HL-60 (cell line): ENCODE results near the gene CCPG1.
A peak's percentile ranks its signal among the peaks of the same experiment; 100 is the strongest.

Source experiments
- DNase-seq, 2 experiments: peaks; one replicate each; pipeline ENCODE4 v3.0.0-alpha.2; 2010 to 2020; ENCODE audit warnings: low read depth in 1 of 2, low spot score in 1 of 2
- H3K27ac ChIP-seq: fragments of 250-450 bp; sonication (Bioruptor Pico); replicated peaks from 2 replicates; pipeline ENCODE4 v1.5.1; 2020; ENCODE audit warnings: mild to moderate bottlenecking, moderate library complexity
- H3K27me3 ChIP-seq: fragments of 250-450 bp; sonication (Bioruptor Pico); 2 replicates; pipeline ENCODE4 v1.5.1; 2021; ENCODE audit warnings: mild to moderate bottlenecking, moderate library complexity; ENCODE audit not compliant: insufficient read depth, poor library complexity, severe bottlenecking
- H3K4me3 ChIP-seq: replicated peaks from 2 replicates; pipeline ENCODE4 v1.5.1; 2011; ENCODE audit warnings: mild to moderate bottlenecking, control low read depth, low read length; ENCODE audit not compliant: insufficient read depth
- GABPA ChIP-seq: IDR thresholded peaks from 2 replicates; pipeline ENCODE4 v1.6.1; 2012; ENCODE audit warnings: low read depth
- POLR2AphosphoS5 ChIP-seq: IDR thresholded peaks from 2 replicates; pipeline ENCODE4 v1.6.1; 2012; ENCODE audit warnings: low read depth
- REST ChIP-seq: IDR thresholded peaks from 2 replicates; pipeline ENCODE4 v1.6.1; 2012; ENCODE audit warnings: low read depth; ENCODE audit not compliant: insufficient replicate concordance
- SPI1 ChIP-seq: IDR thresholded peaks from 2 replicates; pipeline ENCODE4 v1.6.1; 2012; ENCODE audit warnings: low read depth, mild to moderate bottlenecking, borderline replicate concordance
- TF ChIP-seq, protein P1 (sequence below): IDR thresholded peaks from one replicate; pipeline ENCODE4 v1.5.1; 2011; ENCODE audit warnings: low read length, control low read depth, inconsistent platforms; ENCODE audit not compliant: insufficient read depth

The CCPG1 gene

GRCh38 chr15:55334997-55335396, 73.2 kb downstream of the CCPG1 start:
- no peak overlapping the region for H3K4me3 ChIP-seq
- TF ChIP-seq POLR2AphosphoS5 (no peak), REST (no peak), SPI1 (no peak), GABPA (no peak)
- TF ChIP-seq, protein P1, sequence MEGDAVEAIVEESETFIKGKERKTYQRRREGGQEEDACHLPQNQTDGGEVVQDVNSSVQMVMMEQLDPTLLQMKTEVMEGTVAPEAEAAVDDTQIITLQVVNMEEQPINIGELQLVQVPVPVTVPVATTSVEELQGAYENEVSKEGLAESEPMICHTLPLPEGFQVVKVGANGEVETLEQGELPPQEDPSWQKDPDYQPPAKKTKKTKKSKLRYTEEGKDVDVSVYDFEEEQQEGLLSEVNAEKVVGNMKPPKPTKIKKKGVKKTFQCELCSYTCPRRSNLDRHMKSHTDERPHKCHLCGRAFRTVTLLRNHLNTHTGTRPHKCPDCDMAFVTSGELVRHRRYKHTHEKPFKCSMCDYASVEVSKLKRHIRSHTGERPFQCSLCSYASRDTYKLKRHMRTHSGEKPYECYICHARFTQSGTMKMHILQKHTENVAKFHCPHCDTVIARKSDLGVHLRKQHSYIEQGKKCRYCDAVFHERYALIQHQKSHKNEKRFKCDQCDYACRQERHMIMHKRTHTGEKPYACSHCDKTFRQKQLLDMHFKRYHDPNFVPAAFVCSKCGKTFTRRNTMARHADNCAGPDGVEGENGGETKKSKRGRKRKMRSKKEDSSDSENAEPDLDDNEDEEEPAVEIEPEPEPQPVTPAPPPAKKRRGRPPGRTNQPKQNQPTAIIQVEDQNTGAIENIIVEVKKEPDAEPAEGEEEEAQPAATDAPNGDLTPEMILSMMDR = no peak
- no peak overlapping the region for H3K27ac ChIP-seq
- DNase-seq = peak in 1 of 2 experiments; percentile 6
- H3K27me3 ChIP-seq = no peaks in the 10 kb centered on the region

DNA sequence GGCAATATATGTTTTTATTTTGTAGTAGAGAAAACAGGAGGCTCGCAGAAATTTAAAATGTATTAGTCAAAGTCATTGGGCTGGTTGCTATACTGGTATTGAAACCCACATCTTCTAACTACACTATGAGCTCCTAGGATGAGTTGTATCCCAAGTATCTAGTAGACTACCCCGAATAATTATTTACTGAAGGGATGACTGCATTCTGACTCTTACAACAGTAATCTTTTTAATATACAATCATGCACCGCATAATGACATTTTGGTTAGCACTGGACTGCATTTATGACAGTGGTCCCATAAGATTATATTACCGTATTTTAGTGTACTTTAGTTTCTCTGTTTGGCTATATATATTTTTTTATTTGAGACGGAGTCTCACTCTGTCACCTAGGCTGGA, 73.8 kb downstream of the CCPG1 start:
- H3K27me3 ChIP-seq = no peaks in the 10 kb centered on the region
- TF ChIP-seq GABPA = no peak
- TF ChIP-seq, protein P1 = no peak
- TF ChIP-seq SPI1 = no peak
- TF ChIP-seq REST = no peak
- TF ChIP-seq POLR2AphosphoS5 = no peak

DNA sequence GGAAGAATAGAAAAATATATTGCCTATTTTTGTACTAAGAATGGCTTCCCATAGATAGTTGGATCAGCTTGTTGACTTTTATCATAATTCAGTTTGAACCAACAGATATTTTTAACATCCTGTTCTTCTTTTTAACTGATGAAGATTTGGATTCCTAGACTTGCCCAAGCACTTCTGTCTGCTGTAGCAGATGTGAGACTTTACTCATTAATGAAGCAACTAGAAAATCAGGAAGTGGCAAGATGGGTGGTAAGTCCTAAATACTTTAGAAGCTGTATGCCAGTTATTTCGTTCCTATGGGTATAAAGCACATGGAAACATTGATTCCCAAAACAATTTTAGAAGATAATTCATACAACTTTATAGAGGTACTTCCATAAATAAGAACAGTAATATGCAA, 80.8 kb downstream of the CCPG1 start:
- Histone ChIP-seq H3K27me3 (no peaks in the 10 kb centered on the region), H3K27ac (peak overlapping the region; percentile 62), H3K4me3 (no peak overlapping the region)
- DNase-seq = peak in 1 of 2 experiments; percentile 67
- TF ChIP-seq, protein P1 = no peak
- peak; percentile 97 for TF ChIP-seq SPI1

More for the DNA sequence above, 73.8 kb downstream of the CCPG1 start:
- DNase-seq = no peak
- Histone ChIP-seq H3K4me3 (no peak overlapping the region), H3K27ac (no peak overlapping the region)

DNA sequence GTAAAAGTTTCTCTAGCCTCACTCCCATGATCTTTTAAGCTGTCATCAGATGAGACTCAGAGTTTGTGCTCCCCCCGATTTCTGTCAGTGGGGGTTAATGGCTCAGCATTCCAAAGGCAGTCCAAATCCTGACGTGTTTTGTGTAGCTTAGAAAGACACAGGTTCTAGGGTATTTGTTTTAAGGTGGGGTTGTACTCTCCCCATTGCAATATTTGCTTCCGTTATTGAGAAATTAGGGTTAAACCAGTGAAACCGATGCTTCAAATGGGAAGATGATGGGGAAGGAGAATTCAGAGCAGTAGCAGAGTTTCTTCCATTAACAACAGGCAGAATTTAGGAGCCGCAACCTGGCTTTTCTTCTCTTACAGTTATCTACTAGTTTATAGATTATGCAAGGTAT, 85.7 kb downstream of the CCPG1 start:
- DNase-seq = peak; percentile 46 to 86
- TF ChIP-seq SPI1 = no peak
- TF ChIP-seq GABPA = no peak
- TF ChIP-seq, protein P1 = no peak
- TF ChIP-seq POLR2AphosphoS5 = no peak
- no peak for TF ChIP-seq REST
- Histone ChIP-seq H3K27me3 (no peaks in the 10 kb centered on the region), H3K27ac (peak overlapping the region; percentile 90), H3K4me3 (no peak overlapping the region; the same call in 1 of the 2 replicates)
